Uterus (tissue), 4 donors: Measurements from ENCODE around the gene RNF26. TPM values are rescaled to one million over a fixed set of nuclear protein-coding genes. Genes with fewer than 3 reads are reported as not detected.

ENCODE experiments used
- DNase-seq, 2 donors: peaks; one replicate each; pipeline ENCODE4 v3.0.0-alpha.2; 2019 to 2020
- H3K27ac ChIP-seq, 2 donors: fragments of 200-600 bp; sonication (generic); 1 replicate in 1 of 2; 2 replicates in 1 of 2; pipeline ENCODE4 v1.5.1; 2016 to 2018
- H3K27me3 ChIP-seq, 2 donors: fragments of 200-600 bp; sonication (generic); one replicate each; pipeline ENCODE4 v1.5.1; 2018 to 2019; ENCODE audit warnings: control low read depth in 1 of 2
- H3K36me3 ChIP-seq, 2 donors: fragments of 200-600 bp; sonication (generic); one replicate each; pipeline ENCODE4 v1.5.1; 2019; ENCODE audit warnings: control low read depth in 1 of 2
- H3K4me1 ChIP-seq, 2 donors: fragments of 200-600 bp; sonication (generic); one replicate each; pipeline ENCODE4 v1.5.1; 2018 to 2019; ENCODE audit warnings: control low read depth in 1 of 2
- H3K4me3 ChIP-seq, 2 donors: fragments of 200-600 bp; sonication (generic); 1 replicate in 1 of 2; 2 replicates in 1 of 2; pipeline ENCODE4 v1.5.1; 2018 to 2019; ENCODE audit warnings: mild to moderate bottlenecking in 1 of 2
- H3K9me3 ChIP-seq, 2 donors: fragments of 200-600 bp; sonication (generic); one replicate each; pipeline ENCODE4 v1.5.1; 2019; ENCODE audit warnings: control low read depth in 1 of 2
- CTCF ChIP-seq, 4 experiments: fragments of 200-600 bp in 2 of 4; fragments of 450-650 bp in 2 of 4; sonication (generic) in 2 of 4; IDR thresholded peaks; one replicate each; pipeline ENCODE4 v1.5.1; 2016 to 2019; ENCODE audit warnings: antibody characterized with exemption in 4 of 4, mild to moderate bottlenecking in 2 of 4, moderate library complexity in 1 of 4
- POLR2A ChIP-seq, 2 donors: fragments of 450-650 bp; IDR thresholded peaks; one replicate each; pipeline ENCODE4 v1.6.1; 2016; ENCODE audit warnings: antibody characterized with exemption in 2 of 2, mild to moderate bottlenecking in 1 of 2, moderate library complexity in 1 of 2
- intact Hi-C: fragments of 100-400 bp; cut with DNase I; formaldehyde crosslinking; loops from one replicate; pipeline ENCODE4 v1.15.1; 2023; ENCODE audit warnings: low total_unique reads
- total RNA-seq, 4 donors: library from RNA; depleted of rRNA in 3 of 4; stranded (reverse); fragments of >200 nt in 3 of 4; gene quantifications; one replicate each; pipeline versions ENCODE4 v1.1.0 to v1.2.4, GENCODE V29; 2014 to 2023
- donor health status: DM: yes; HTN: yes; CAD: no.

RNF26 gene
- total RNA-seq, 4 donors from 2014 or later = 3.3 to 23.1 (median 6.8) TPM

- no peaks in the 10 kb centered on the region for H3K36me3 ChIP-seq
- peak overlapping the region in 1 of 2 donors; percentile 82 for H3K27ac ChIP-seq
- H3K9me3 ChIP-seq = no peaks in the 10 kb centered on the region
- H3K27me3 ChIP-seq = no peaks in the 10 kb centered on the region
- H3K4me3 ChIP-seq = no peak overlapping the region
- H3K4me1 ChIP-seq = no peaks in the 10 kb centered on the region
- TF ChIP-seq POLR2A (IDR thresholded peaks at IDR 0.05) = no peak
- TF ChIP-seq CTCF (IDR thresholded peaks at IDR 0.05) = no peak
- intact Hi-C loops = no loop called here
- no peak for DNase-seq
These were observed 24.9 kb upstream of the RNF26 start for GRCh38 chr11:119309411-119309810.

DNA sequence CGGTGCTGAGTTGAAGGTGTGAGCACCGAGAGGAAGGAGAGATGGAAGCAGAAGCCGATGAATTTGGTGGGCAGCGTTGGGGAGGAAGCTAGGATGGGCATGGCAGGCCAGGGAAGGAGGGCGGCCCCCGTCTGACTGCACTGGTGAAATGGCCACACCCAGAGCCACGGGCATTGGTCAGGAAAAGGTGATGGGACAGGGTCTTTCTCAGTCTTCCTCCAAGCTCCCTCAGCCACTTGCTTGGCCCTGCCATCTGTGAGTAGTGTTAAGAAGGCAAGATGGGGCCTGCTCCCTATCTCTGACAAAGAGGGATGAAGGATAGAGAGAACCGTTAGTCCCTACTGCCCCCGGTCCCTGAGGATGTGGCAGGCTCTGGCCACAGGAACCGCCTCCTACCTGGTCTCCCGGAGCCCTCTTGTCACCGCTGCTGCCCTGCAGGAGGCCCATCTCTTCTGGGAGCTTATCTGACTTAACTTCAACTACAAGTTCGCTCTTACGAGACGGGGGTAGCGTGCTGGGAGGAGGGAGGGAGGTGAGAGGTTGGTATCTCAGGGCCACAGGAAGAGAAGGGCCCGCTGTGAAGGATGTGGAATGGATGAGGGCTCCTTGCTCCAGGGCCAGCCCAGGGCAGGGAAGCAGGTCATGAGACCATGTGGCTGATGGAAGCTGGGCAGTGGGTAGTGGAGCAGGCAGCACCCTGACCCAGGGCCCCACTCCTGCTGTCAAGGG is 24.2 kb upstream of the RNF26 start:
- Histone ChIP-seq H3K36me3 (no peaks in the 10 kb centered on the region), H3K27ac (peak overlapping the region; percentile 2 to 82)
- intact Hi-C loops = no loop called here

GRCh38 chr11:119310682-119311052 is 23.7 kb upstream of the RNF26 start:
- Histone ChIP-seq H3K4me3 (no peak overlapping the region), H3K4me1 (no peaks in the 10 kb centered on the region), H3K36me3 (no peaks in the 10 kb centered on the region), H3K9me3 (no peaks in the 10 kb centered on the region), H3K27ac (peak overlapping the region; percentile 2 to 35), H3K27me3 (no peaks in the 10 kb centered on the region)
- DNase-seq = no peak
- TF ChIP-seq POLR2A (IDR thresholded peaks at IDR 0.05) (no peak), CTCF (IDR thresholded peaks at IDR 0.05) (no peak)
- intact Hi-C loops = no loop called here

More for the DNA sequence above, 24.2 kb upstream of the RNF26 start:
- Histone ChIP-seq H3K27me3 (no peaks in the 10 kb centered on the region), H3K4me3 (no peak overlapping the region), H3K9me3 (no peaks in the 10 kb centered on the region), H3K4me1 (no peaks in the 10 kb centered on the region)
- TF ChIP-seq POLR2A (IDR thresholded peaks at IDR 0.05) = no peak
- no peak for TF ChIP-seq CTCF (IDR thresholded peaks at IDR 0.05)
- no peak for DNase-seq

DNA sequence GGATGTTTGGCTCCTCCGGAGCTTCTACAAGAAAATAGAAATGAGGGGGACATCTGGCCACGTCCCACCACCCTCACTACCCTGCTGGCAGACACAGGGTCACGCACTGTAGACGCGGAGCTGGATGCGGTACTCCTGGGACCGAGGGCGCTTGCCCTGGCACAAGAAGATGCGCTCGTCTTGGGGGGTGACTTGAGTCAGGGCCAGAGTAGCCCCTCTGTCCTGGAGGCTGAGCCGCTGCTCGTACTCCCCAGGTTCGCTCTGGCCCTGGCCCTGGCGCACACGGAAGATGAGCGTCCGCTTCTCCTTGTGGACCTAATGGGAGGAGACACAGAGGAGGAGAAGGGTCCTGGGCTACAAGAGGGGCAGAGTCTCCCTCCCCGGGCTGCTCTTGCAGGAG is 19.6 kb upstream of the RNF26 start:
- Histone ChIP-seq H3K27ac (peak overlapping the region; percentile 93 to 94), H3K27me3 (no peaks in the 10 kb centered on the region), H3K36me3 (no peaks in the 10 kb centered on the region), H3K4me3 (peak overlapping the region in 1 of 2 donors; percentile 67), H3K4me1 (no peaks in the 10 kb centered on the region), H3K9me3 (no peaks in the 10 kb centered on the region)
- no peak for DNase-seq
- TF ChIP-seq POLR2A (IDR thresholded peaks at IDR 0.05) (no peak), CTCF (IDR thresholded peaks at IDR 0.05) (no peak)
- intact Hi-C loops = no loop called here

- intact Hi-C loops = no loop called here
- DNase-seq = peak in 1 of 2 donors; percentile 40
- H3K4me1 ChIP-seq = no peaks in the 10 kb centered on the region
These were observed 19.0 kb upstream of the RNF26 start for GRCh38 chr11:119315131-119316015.

More at GRCh38 chr11:119315131-119316015, 19.0 kb upstream of the RNF26 start:
- TF ChIP-seq POLR2A (IDR thresholded peaks at IDR 0.05) = no peak
- peak in 1 of 4 experiments; percentile 21 for TF ChIP-seq CTCF (IDR thresholded peaks at IDR 0.05)
- Histone ChIP-seq H3K27me3 (no peaks in the 10 kb centered on the region), H3K36me3 (no peaks in the 10 kb centered on the region), H3K27ac (peak overlapping the region; percentile 93 to 94), H3K4me3 (peak overlapping the region; percentile 58 to 67), H3K9me3 (no peaks in the 10 kb centered on the region)
